ENCODE results near the gene CCDC85B.

The CCDC85B gene

DNA sequence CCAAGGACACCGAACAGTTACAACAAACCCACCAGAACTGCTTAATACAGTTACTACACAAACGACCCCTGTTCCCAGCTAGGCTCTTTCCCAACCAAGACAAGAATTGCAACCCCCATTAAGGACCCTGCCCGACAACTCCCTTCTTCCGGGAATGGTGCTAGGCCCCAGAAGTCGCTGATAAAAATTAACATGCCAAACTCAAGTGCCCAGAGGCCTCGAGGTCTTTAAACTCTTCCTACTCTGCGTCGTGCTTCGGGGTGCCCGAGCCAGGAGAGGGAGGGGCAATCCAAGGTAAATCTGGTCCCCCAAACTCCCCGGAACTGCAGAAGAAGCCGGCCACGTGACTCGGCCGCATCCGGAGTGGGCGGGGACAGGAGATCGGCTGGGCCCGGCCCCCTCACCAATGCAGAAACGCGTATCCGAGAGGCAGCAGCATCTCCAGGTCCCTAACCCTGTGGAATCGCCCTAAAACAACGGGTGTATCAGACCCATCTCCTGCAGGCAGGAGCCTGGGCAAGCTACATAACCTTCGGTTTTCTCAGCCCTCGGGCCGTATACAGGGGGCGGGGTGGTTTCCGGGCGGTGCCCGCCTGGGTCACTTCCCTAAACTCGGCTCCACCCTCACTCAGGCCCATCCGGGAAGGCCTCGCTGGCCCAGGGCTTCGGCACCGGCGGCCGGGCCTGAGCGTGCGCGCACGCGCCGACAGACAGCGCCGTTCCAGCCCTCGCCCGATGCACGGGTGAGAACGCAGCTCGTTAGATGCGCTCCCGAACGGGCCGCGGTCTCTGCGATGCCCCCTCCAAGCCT lies 33.6 kb upstream of the CCDC85B start:
- in situ Hi-C loops (cut with MboI; ENCODE audit: low pct_unique_long_range_greater_than_20kb, low sequenced_read_pairs), result no loop called here

DNA sequence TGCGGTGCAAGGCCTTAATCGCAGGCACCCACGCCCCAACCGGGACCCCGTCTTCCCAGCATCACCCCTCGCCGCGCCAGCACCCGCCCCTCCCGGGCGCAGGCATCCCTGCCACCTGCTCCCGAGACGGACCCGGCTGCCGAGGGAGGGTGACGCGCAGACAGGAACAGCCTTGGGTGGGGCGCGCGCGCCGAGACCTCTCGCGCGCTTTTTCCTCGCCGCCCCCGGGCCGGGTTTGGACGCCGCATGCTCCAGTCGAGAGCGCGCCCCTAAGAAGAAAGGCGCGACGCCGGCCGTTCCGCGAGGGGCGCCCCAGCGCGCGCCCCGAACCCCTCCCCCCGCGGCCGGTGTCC lies 33.0 kb upstream of the CCDC85B start:
- no peak for DNase-seq
- in situ Hi-C loops (cut with MboI; ENCODE audit: low pct_unique_long_range_greater_than_20kb, low sequenced_read_pairs), result no loop called here

More for the DNA sequence above, 33.6 kb upstream of the CCDC85B start:
- DNase-seq, result peak; percentile 83

DNA sequence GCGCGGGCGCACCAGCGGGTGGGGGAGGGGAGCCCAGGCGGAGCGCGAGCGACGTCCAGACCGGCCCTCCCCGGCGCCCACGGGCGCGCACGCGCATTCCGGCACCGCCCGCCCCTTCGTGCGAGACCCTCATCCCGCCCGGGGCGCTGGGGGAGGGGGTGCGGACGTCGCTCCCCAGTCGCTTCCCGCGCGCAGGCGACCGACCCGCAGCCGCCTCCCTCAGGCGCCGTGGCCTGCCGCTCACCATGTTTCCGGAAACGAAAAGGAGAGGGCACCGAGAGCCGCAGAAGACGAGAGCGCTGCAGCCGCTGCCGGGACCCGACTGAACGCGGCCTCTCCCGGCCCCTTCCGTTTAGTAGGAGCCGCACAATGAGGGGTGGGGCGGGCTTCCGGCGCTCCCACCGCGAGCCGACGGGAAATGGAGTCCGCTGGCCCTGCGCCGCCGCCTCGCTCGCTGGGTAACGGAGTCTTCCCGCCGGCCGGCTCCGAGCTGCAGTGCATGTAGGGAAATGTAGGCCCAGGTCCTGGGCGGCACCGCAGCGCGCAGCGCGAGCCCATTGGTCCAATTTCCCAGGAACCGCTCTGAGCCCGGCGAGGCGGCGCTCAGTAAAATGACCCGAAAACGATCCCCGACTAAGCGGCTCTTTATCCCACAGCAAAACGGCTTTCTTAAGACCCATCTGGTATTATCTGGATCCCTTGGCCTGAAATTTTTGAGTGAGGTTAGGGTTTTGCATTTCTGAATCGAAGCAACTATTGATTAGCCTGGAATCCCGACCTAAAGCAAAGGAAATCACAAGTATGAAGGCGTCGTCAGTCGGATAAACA lies 32.4 kb upstream of the CCDC85B start, which contains the start of gene CFL1:
Gene CFL1 (minus strand): TSS at position 328 of the 828 bp plus-strand sequence. CDS start 81 bp downstream, at position 247.
- peak; percentile 99 for DNase-seq
- in situ Hi-C loops (cut with MboI; ENCODE audit: low pct_unique_long_range_greater_than_20kb, low sequenced_read_pairs), result no loop called here

DNA sequence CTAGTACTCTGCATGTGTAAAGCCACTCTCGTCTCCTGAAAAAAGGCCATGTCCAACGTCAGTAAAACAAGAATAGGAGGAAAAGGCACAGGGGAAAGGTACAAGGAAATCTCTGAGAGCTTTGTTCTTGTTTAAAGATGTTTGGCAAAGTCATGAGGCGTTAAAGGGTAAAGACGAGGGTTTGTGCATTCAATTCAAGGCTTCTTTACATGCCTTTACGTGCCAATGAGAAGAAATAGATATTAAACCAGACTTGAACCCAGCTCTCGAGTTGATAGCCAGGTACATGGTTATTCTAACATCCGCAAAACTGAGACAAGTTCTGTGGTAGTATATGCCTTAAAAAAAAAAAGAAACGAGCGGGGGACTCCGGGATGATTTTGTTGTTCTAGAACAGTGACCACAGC lies 31.8 kb upstream of the CCDC85B start:
- DNase-seq, result no peak
- in situ Hi-C loops (cut with MboI; ENCODE audit: low pct_unique_long_range_greater_than_20kb, low sequenced_read_pairs), result no loop called here

DNA sequence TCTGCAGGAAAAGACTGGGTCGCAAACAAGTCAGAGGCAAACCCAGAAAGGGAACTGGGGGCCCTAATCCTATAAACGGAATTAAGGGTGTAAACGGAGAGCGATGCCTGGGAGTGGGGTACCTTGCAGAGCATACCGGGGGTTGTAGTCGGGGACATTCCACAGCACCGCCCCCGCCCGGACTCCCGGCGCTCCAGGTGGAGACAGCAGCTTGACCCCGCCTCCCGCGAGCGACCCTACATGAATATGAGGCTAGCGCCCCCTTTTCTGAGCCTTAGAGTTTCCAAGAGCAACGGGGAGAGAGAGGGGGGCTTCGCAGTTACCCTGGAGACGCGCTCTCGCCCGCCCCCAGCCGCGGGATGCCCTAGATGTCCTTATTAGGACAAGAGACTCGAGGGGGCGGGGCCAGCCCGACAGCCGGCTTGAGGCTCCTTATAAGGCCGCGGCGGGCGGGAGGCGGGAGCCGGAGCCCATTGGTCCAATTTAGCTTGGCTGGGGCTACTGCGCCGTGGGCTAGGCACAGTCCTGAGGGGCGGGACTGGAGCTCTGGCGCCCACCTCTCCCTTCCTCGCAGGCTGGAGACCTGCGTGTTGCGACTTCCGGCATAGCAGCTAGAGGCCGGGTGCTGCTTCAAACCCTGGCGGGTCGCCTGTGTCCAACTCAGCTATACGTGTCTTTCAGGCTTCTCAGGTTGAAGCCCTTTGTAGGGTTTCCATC lies 31.2 kb upstream of the CCDC85B start:
- peak; percentile 97 for DNase-seq
- in situ Hi-C loops (cut with MboI; ENCODE audit: low pct_unique_long_range_greater_than_20kb, low sequenced_read_pairs), result no loop called here

DNA sequence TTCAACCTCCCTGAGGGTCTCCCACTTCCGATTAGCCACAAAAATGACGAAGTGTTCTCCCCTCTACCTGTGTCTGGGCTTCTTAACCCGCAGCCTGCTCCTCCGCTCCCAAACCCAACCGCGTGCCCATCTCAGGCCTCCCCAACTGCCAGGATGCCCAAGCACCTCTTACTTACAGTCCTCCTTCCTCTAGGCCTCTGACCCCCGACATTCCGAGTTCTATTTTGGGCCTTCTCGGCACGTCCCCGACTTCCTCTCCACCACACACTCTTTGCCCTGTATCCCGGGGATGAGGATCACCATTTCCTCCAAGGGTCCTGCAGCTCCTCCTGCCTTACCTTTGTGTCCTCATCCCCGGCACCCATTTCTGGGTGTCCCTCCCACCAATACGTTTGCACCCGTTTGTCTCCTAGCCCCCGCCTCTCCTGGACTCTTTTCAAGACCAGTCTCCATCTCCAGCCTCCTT lies 30.6 kb upstream of the CCDC85B start:
- no peak for DNase-seq
- in situ Hi-C loops (cut with MboI; ENCODE audit: low pct_unique_long_range_greater_than_20kb, low sequenced_read_pairs), result no loop called here

DNA sequence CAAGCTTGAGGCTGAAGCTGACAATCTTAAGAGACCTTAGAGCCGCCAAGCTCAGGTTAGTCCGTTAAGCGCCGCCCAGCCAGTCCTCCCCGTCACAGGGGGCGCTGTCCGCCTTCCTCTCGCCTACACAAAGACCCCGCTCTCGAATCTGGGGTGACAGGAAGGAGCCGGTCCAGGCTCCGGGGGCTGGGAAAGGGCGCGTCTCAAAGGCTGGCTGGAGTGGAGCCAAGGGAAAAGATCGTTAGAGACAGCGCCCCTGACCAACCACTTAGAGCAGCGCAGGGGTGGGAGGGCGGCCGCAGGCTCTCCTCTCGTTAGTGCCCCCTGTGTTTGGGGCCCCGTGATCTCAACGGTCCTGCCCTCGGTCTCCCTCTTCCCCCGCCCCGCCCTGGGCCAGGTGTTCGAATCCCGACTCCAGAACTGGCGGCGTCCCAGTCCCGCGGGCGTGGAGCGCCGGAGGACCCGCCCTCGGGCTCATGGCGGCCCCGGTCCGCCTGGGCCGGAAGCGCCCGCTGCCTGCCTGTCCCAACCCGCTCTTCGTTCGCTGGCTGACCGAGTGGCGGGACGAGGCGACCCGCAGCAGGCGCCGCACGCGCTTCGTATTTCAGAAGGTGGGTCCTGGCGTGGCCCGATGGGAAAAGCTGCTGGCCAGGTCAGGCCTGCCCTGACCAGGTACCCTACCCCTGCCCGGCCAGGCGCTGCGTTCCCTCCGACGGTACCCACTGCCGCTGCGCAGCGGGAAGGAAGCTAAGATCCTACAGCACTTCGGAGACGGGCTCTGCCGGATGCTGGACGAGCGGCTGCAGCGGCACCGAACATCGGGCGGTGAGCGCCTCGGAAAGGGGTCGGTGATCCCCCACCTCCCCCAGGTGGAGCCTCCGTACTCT lies 30.0 kb upstream of the CCDC85B start, which contains the start of gene MUS81:
Gene MUS81 (plus strand): TSS at position 156 of the 887 bp plus-strand sequence. CDS start 321 bp downstream, at position 477.
- DNase-seq, result peak; percentile 99
- in situ Hi-C loops (cut with MboI; ENCODE audit: low pct_unique_long_range_greater_than_20kb, low sequenced_read_pairs), result no loop called here

DNA sequence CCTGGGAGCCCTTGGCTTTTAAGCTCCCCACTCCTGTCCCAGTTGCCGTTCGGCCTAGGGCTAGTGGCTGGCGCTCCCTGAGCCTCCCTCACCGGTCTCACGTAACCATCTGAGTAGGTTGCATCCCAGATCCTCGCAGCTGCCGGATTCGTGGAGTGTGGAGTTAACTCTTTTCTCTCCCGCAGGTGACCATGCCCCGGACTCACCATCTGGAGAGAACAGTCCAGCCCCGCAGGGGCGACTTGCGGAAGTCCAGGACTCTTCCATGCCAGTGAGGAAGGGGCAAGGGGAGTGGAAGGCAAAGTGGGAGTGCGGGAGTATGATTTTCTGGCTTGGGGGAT lies 29.3 kb upstream of the CCDC85B start:
- in situ Hi-C loops (cut with MboI; ENCODE audit: low pct_unique_long_range_greater_than_20kb, low sequenced_read_pairs), result no loop called here
- DNase-seq, result no peak

DNA sequence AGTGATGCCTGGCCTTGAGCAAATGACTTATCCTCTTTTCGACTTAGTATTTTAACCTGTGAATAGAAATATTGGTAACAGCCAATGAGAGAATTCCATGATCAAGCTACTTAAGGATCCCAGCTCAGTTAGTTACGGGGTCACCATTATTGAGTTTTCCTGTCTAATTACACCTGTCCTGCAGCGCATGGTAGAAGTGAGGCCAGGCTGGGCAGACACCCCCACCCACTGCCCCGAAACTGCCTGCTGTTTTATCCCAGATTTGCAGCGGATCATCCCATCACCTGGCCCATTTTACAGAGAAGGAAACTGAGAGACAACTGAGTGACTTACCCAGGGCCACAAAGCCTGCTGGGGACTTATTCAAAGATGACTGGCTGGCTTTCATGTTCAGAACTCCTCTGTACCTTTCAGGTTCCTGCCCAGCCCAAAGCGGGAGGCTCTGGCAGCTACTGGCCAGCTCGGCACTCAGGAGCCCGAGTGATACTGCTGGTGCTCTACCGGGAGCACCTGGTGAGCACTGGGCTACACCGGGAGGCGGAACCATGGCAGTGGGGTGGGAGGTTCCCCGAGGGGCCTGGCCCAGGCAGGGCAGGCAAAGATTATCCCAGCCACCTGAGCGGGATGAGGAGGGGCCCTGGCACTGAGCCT lies 28.8 kb upstream of the CCDC85B start:
- in situ Hi-C loops (cut with MboI; ENCODE audit: low pct_unique_long_range_greater_than_20kb, low sequenced_read_pairs), result no loop called here
- DNase-seq, result no peak

DNA sequence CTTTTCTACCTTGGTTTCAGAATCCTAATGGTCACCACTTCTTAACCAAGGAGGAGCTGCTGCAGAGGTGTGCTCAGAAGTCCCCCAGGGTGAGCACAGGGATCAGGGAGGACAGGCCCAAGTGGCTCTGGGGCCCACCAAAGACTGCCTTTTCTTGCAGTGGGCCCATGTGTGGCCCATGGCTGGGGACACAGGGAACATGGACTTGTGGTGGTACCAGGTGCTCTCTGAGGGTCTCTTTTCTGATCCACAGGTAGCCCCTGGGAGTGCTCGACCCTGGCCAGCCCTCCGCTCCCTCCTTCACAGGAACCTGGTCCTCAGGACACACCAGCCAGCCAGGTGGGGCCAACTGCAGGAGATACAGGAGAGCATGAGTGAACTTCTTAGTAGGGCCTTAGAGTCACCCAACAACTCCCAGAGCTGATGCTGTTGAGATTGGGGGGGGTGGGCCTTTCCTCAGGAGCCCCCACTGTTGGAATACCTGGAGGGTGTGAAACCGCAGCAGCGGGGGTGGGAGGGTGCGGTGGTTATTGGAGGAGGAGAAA lies 28.2 kb upstream of the CCDC85B start:
- in situ Hi-C loops (cut with MboI; ENCODE audit: low pct_unique_long_range_greater_than_20kb, low sequenced_read_pairs), result no loop called here
- no peak for DNase-seq

DNA sequence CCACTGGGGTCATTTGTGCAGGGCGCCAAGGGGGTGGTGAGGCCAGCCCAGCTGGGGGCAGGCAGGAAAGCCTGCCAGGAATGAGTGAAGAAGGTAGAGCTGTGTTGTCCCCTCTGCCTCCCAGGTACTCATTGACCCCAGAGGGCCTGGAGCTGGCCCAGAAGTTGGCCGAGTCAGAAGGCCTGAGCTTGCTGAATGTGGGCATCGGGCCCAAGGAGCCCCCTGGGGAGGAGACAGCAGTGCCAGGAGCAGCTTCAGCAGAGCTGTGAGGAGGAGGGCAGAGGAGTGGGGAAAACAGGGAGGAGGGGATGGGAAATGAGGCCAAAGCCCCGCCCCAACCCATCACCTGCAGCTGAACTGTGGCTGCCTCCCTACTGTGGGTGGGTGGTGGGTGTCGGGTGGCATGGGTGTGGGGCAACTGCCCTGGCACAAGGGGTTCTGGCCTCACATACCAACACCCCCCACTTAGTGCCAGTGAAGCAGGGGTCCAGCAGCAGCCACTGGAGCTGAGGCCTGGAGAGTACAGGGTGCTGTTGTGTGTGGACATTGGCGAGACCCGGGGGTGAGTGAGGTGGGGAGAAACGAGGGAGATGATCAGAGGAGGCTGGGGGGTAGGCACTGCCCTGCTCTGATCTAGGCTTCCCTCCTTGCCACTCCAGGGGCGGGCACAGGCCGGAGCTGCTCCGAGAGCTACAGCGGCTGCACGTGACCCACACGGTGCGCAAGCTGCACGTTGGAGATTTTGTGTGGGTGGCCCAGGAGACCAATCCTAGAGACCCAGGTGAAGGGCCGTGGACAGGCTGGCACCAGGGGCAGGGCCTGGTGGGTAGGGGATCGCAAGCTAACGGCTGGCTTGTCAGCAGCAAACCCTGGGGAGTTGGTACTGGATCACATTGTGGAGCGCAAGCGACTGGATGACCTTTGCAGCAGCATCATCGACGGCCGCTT lies 27.3 kb upstream of the CCDC85B start:
- in situ Hi-C loops (cut with MboI; ENCODE audit: low pct_unique_long_range_greater_than_20kb, low sequenced_read_pairs), result no loop called here

DNA sequence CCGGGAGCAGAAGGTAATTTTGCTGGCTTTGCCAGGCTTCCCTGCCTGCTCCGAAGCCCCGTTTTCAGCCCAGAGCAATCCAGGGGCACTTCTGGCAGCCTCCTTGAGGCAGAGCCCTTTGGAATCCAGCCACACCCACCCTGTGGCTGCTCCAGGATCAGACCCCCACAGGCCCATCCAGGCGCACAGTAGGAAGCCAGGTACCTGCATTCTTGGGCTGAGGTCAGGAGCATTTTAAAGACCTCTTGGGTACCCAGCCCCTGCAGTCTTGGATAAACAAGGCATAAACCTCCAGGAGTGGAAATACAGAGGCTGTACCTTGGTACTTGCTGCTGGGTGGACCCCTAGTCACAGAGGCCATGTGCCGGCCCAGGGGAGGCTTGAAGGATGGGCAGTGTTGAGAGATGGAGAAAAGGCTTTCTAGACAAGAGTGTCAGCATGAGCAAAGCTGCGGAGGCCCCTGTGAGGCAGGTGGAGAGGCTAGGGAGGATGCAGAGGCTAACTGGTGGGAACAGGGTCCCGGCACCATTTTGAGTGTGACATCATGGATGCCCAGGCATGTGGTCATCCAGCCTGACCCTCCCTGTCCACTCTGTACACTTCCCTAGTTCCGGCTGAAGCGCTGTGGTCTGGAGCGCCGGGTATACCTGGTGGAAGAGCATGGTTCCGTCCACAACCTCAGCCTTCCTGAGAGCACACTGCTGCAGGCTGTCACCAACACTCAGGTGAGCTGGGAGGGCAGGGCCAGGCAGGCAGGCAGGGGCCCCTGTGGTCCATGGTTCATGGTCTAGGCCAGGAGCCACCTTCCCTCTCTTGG lies 26.4 kb upstream of the CCDC85B start:
- in situ Hi-C loops (cut with MboI; ENCODE audit: low pct_unique_long_range_greater_than_20kb, low sequenced_read_pairs), result no loop called here
- no peak for DNase-seq

More for the DNA sequence above, 27.3 kb upstream of the CCDC85B start:
- no peak for DNase-seq

DNA sequence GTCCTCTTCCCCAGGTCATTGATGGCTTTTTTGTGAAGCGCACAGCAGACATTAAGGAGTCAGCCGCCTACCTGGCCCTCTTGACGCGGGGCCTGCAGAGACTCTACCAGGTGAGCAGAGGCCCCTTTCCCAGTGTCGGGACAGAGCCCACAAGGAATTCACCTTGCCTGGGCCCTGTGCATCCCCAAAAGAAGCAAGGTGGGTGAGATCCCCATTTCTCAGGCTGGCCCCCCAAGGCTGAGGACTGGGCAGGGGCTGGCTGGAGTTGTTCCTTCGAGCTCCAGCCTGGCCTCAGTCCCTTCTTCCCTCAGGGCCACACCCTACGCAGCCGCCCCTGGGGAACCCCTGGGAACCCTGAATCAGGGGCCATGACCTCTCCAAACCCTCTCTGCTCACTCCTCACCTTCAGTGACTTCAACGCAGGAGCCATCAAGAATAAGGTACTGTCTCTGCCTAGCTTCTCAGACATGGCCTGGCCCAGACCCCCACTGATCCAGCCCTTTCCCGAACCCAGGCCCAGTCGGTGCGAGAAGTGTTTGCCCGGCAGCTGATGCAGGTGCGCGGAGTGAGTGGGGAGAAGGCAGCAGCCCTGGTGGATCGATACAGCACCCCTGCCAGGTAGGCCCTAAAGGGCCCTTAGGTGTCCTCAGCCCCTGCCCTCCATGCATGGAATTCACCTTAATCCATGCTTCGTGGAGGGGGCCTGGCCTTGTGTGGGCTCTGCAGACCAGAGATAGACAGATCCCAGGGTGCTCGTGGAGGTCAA lies 25.6 kb upstream of the CCDC85B start:
- no peak for DNase-seq
- in situ Hi-C loops (cut with MboI; ENCODE audit: low pct_unique_long_range_greater_than_20kb, low sequenced_read_pairs), result no loop called here

DNA sequence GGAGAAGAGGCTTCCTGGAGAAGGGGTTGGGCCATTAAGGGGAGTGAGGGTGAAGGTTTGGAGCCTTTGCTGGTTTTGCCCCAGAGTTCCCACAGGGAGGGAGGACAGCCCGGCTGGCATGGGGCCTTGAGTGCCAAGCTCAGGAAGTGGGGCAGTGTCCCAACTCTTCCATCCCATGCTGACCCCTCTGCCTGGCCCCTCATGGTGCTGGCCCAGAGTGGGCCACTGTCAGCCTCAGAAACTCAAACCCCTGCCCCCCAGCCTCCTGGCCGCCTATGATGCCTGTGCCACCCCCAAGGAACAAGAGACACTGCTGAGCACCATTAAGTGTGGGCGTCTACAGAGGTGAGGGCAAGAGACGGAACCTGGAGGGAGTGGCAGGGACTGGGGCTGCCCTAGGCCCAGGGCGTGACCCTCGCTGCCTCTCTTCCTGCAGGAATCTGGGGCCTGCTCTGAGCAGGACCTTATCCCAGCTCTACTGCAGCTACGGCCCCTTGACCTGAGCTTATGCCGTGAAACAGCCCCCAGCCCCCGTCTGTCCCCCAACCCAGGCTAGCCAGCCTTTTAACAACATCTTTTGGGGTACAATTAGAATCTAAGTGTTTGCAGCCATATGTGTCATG lies 24.8 kb upstream of the CCDC85B start:
- DNase-seq, result no peak
- in situ Hi-C loops (cut with MboI; ENCODE audit: low pct_unique_long_range_greater_than_20kb, low sequenced_read_pairs), result no loop called here
